GM21381 (cell line): ENCODE results near the gene COPZ1.

Experiments used
- ATAC-seq: cut with Tn5 transposase; IDR thresholded peaks from one replicate; pipeline ENCODE4 v1.9.1; 2021; ENCODE audit warnings: mild to moderate bottlenecking, moderate library complexity; ENCODE audit not compliant: unreplicated experiment

COPZ1 gene

GRCh38 chr12:54390668-54391551 is 66.0 kb downstream of the COPZ1 start:
- ATAC-seq = no peak

DNA sequence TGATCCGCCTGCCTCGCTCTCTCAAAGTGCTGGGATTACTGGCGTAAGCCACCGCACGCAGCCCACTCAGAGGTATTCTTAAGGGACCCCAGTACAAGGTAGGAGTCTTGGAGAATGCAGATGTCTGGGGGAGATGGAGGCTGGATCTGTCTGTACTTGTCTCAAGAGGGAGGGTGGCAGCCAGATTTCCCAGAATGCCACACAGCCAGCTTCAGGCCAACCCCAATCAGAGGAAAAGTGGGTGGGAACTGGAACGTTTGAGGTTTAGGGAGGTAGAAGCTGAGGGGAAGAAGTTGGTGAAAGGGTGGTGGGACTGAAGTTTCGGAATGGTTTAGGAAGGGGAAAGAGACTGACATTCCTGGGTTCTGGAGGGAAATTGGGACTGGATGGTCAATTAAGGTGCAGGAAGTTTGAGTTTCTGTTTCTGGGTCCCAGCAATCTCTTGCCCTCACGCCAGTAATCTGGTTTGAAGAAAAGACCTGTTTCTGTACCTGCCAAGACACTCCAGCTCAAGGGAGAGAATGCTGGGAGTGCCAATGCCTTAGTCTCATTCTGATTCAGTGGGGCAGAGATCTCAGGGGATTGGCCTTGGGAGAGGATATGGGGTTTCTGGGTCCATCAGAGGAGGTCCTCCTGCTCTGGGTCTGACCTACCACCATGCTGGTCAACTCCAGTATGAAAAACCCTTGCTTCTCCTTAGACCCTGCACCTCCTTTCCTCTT is 67.7 kb downstream of the COPZ1 start:
- no peak for ATAC-seq

DNA sequence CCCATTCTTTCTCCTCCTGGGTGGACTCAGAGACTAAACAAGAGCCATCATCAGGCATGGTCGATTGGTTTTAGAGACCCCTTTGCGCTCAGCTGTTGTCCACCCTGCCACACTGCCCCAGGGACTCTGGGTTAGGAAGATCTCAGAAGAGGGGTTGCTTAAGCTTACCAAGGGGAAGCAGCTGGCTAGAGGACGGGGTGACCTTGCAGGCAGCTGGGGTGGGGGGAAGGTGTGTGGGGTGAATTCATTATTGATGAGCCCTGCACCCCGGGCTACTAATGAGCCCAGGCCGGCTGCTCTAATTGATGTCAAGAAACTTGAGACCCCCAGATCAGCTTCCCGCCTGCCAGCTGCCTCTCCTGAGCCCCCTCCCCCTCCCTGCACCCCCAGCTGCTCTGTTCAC is 68.3 kb downstream of the COPZ1 start:
- ATAC-seq = no peak

GRCh38 chr12:54393743-54394142 is 68.8 kb downstream of the COPZ1 start:
- ATAC-seq = no peak

- ATAC-seq = no peak
Observed at GRCh38 chr12:54394281-54394719, 69.4 kb downstream of the COPZ1 start.

GRCh38 chr12:54394986-54395385 is 70.1 kb downstream of the COPZ1 start:
- no peak for ATAC-seq

GRCh38 chr12:54395545-54395944 is 70.6 kb downstream of the COPZ1 start:
- no peak for ATAC-seq

- ATAC-seq = no peak
Observed at GRCh38 chr12:54397157-54397556, 72.2 kb downstream of the COPZ1 start.

- no peak for ATAC-seq
Observed at GRCh38 chr12:54398218-54398617, 73.3 kb downstream of the COPZ1 start.

- peak; percentile 79 for ATAC-seq
Observed at GRCh38 chr12:54398995-54399793, 74.3 kb downstream of the COPZ1 start.

DNA sequence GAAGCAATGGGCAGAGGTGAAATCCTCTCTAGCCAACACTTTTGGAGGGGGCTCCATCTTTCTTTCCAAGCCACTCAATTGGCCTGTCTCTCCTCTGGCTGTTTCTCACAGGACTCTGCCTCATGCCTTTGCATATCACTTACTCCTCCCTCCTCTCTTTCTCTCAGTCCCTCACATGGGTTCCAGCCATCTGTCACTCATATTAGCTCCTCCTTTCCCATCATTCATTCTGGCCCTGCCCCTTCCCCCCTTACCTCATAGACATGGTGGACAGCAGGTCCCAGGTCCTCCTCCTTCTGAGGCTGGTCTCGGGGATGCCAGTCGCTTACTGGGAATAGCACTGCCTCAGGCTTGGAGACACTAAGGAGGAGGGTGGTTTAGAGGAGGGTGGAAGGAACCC is 76.2 kb downstream of the COPZ1 start:
- ATAC-seq = no peak
